ENCODE data around the gene OAF.
A peak's percentile ranks its signal among the peaks of the same experiment; 100 is the strongest.

The OAF gene

DNA sequence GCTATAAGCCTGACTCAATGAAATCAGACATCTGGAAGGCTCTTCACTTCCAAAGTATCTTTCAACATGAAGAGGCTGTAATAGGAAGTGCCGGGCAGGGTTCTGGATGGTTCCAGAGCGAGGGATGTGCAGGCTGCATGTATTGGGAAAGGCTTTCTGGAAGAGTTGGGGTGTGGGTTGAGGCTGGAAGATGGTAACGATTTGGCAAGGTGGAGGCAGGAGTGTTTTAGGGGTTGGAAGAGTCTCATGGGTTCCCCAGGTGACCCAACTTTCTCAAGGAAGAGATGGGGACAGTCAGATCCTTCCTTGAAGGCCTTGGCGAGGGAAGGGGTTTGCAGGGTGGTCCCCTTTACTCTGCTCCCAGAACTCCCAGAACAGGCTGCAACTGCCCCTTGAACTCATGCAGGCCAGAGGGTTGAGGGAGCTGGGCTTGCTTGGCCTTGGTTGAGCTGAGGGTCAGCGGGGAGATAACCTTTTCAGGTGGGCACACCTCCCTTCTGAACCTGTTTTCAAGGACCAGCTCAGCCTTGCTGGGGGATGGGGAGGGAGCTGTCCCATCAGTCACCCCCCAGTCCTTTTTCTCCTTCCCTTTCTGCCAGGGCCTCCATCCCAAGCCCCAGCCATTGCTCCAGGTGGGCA lies 19.7 kb downstream of the OAF start:
- H3K36me3 ChIP-seq (ENCODE audit: insufficient read depth, insufficient read length, low read length): peaks cover 13% of the 10 kb centered on the region
- no peak for TF ChIP-seq ZNF274 (IDR thresholded peaks at IDR 0.05; ENCODE audit: low read depth, low read length)
- TF ChIP-seq SUZ12 (IDR thresholded peaks at IDR 0.05; ENCODE audit: extremely low read depth, insufficient read depth, insufficient read length): no peak
- TF ChIP-seq YY1 (IDR thresholded peaks at IDR 0.05; ENCODE audit: insufficient read depth, insufficient read length): no peak
- DNase-seq (ENCODE audit: low read depth, low spot score): no peak
- no peaks in the 10 kb centered on the region for H3K27me3 ChIP-seq (ENCODE audit: insufficient read depth, insufficient read length)
- no peaks in the 10 kb centered on the region for H3K9me3 ChIP-seq (ENCODE audit: insufficient read depth, low read length)
- peaks cover 1% of the 10 kb centered on the region for H3K4me1 ChIP-seq (ENCODE audit: insufficient read depth, insufficient read length)
- H3K9ac ChIP-seq (ENCODE audit: insufficient read length, low read depth): no peak overlapping the region
- H3K4me3 ChIP-seq (ENCODE audit: insufficient read length, low read depth): no peak overlapping the region

DNA sequence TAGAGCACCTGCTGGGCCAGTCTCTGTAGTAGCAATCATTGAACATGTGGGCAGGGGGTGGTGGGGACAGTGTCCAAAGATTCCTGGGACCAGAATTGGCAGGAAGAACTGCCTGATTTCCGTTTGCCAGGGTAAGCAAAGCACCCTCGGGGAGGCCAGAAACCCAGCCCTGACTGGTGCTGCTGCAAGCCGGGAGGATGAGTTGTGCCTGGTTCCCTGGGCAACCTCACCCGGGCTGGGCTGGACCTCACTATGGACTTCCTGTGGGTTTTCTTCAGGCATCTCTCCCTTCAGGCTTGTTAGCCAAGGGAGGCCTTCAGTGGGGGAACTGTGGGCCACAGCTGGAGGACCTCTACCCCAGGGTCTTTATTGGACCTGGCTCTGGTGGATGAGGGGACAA lies 21.1 kb downstream of the OAF start:
- Histone ChIP-seq H3K9ac (ENCODE audit: insufficient read length, low read depth) (no peak overlapping the region), H3K36me3 (ENCODE audit: insufficient read depth, insufficient read length, low read length) (peaks cover 10% of the 10 kb centered on the region), H3K27me3 (ENCODE audit: insufficient read depth, insufficient read length) (no peaks in the 10 kb centered on the region), H3K4me3 (ENCODE audit: insufficient read length, low read depth) (no peak overlapping the region), H3K4me1 (ENCODE audit: insufficient read depth, insufficient read length) (no peaks in the 10 kb centered on the region), H3K9me3 (ENCODE audit: insufficient read depth, low read length) (no peaks in the 10 kb centered on the region)
- TF ChIP-seq SUZ12 (IDR thresholded peaks at IDR 0.05; ENCODE audit: extremely low read depth, insufficient read depth, insufficient read length) (no peak), ZNF274 (IDR thresholded peaks at IDR 0.05; ENCODE audit: low read depth, low read length) (no peak), YY1 (IDR thresholded peaks at IDR 0.05; ENCODE audit: insufficient read depth, insufficient read length) (no peak)
- DNase-seq (ENCODE audit: low read depth, low spot score): no peak

- Histone ChIP-seq H3K4me1 (ENCODE audit: insufficient read depth, insufficient read length) (no peaks in the 10 kb centered on the region), H3K27me3 (ENCODE audit: insufficient read depth, insufficient read length) (no peaks in the 10 kb centered on the region), H3K36me3 (ENCODE audit: insufficient read depth, insufficient read length, low read length) (peaks cover 2% of the 10 kb centered on the region), H3K9ac (ENCODE audit: insufficient read length, low read depth) (no peak overlapping the region), H3K4me3 (ENCODE audit: insufficient read length, low read depth) (no peak overlapping the region), H3K9me3 (ENCODE audit: insufficient read depth, low read length) (no peaks in the 10 kb centered on the region)
- no peak for DNase-seq (ENCODE audit: low read depth, low spot score)
- TF ChIP-seq SUZ12 (IDR thresholded peaks at IDR 0.05; ENCODE audit: extremely low read depth, insufficient read depth, insufficient read length) (no peak), YY1 (IDR thresholded peaks at IDR 0.05; ENCODE audit: insufficient read depth, insufficient read length) (no peak), ZNF274 (IDR thresholded peaks at IDR 0.05; ENCODE audit: low read depth, low read length) (no peak)
These were observed 22.5 kb downstream of the OAF start for GRCh38 chr11:120233207-120233803.

DNA sequence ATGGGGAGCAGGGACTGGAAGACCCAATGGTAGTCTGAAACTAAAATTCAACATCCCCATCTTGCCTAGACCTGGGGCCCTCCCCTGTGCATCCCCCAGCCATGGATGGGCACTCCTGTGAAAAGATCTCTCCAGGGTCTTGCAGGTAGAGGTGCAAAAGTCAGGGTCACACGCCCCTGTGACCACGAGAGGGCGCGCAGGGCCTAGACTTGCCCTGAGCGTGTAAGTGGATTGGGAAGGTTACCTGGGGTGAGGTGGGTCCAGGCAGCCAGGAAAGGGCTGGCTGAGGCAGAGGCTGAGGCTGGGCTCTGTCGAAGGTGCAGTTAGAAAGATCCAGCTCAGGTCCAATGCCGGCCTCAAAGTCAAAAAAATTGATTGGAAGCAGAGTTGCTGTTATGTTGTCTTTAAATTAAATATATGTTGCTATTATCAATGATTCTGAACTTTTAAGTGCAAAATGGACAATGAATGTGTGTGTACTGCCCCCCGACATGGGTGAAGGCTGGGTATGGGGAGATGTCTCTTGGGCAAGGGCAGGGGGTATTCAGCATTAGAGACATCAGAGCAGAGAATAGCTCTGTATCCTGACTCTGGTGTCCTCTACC lies 24.3 kb downstream of the OAF start:
- peak; percentile 81 for DNase-seq (ENCODE audit: low read depth, low spot score)
- TF ChIP-seq ZNF274 (IDR thresholded peaks at IDR 0.05; ENCODE audit: low read depth, low read length) (no peak), SUZ12 (IDR thresholded peaks at IDR 0.05; ENCODE audit: extremely low read depth, insufficient read depth, insufficient read length) (no peak), YY1 (IDR thresholded peaks at IDR 0.05; ENCODE audit: insufficient read depth, insufficient read length) (no peak)

DNA sequence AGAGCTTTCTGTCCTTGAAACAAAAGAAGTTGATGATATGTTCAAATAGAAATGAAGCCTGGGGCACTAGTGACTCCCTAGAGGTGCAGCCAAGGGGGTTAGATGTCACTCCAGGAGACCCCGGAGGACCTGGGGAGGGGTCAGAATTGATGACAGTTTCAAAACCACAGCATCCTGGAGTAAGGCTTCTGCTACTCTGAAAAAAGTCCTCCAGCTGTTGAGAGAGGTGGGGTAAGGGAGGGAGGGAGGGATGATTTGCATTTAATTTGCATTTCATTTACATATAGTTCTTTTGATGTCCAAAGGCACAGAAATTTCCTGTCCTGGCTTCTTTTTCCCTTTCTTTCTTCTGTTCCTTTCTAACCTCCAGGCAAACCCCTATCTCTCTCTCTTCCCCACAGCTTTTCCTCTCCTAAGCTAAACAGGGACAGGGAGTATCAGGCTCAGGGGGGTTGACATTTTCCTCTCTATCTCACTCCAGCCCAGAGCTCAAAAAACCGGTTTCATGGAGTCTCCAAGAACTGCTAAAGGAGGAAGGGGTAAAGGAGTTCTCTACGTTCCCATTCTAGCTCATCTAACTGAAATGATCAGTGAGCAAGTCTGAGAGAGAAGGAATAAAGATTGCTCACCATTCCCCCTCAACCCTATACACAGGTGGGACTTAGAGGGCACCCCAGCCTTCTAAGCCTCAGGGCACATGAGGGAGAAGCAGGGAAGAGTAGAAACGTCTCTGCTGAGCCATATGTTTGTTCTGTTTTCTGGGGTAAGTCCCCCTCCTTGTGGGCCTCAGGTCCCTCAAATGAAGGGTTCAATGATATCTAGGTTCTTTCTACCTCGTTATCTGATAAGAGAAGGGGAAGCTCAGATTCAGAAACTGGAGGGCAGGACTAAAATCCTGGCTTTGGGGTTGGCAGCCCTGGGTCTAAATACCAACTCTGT lies 25.6 kb downstream of the OAF start:
- Histone ChIP-seq H3K4me3 (ENCODE audit: insufficient read length, low read depth) (no peak overlapping the region), H3K4me1 (ENCODE audit: insufficient read depth, insufficient read length) (no peaks in the 10 kb centered on the region), H3K27me3 (ENCODE audit: insufficient read depth, insufficient read length) (peaks cover 21% of the 10 kb centered on the region), H3K9me3 (ENCODE audit: insufficient read depth, low read length) (no peaks in the 10 kb centered on the region), H3K36me3 (ENCODE audit: insufficient read depth, insufficient read length, low read length) (no peaks in the 10 kb centered on the region), H3K9ac (ENCODE audit: insufficient read length, low read depth) (no peak overlapping the region)
- no peak for TF ChIP-seq SUZ12 (IDR thresholded peaks at IDR 0.05; ENCODE audit: extremely low read depth, insufficient read depth, insufficient read length)
- peak; percentile 39 for DNase-seq (ENCODE audit: low read depth, low spot score)

More for the DNA sequence above, 24.3 kb downstream of the OAF start:
- Histone ChIP-seq H3K4me3 (ENCODE audit: insufficient read length, low read depth) (no peak overlapping the region), H3K4me1 (ENCODE audit: insufficient read depth, insufficient read length) (no peaks in the 10 kb centered on the region), H3K36me3 (ENCODE audit: insufficient read depth, insufficient read length, low read length) (no peaks in the 10 kb centered on the region), H3K9me3 (ENCODE audit: insufficient read depth, low read length) (no peaks in the 10 kb centered on the region), H3K27me3 (ENCODE audit: insufficient read depth, insufficient read length) (peaks cover 11% of the 10 kb centered on the region), H3K9ac (ENCODE audit: insufficient read length, low read depth) (no peak overlapping the region)

GRCh38 chr11:120238968-120239620 lies 28.3 kb downstream of the OAF start:
- Histone ChIP-seq H3K4me1 (ENCODE audit: insufficient read depth, insufficient read length) (no peaks in the 10 kb centered on the region), H3K27me3 (ENCODE audit: insufficient read depth, insufficient read length) (peaks cover 29% of the 10 kb centered on the region), H3K36me3 (ENCODE audit: insufficient read depth, insufficient read length, low read length) (no peaks in the 10 kb centered on the region), H3K4me3 (ENCODE audit: insufficient read length, low read depth) (no peak overlapping the region), H3K9ac (ENCODE audit: insufficient read length, low read depth) (no peak overlapping the region), H3K9me3 (ENCODE audit: insufficient read depth, low read length) (no peaks in the 10 kb centered on the region)
- no peak for DNase-seq (ENCODE audit: low read depth, low spot score)
- TF ChIP-seq SUZ12 (IDR thresholded peaks at IDR 0.05; ENCODE audit: extremely low read depth, insufficient read depth, insufficient read length) (no peak), ZNF274 (IDR thresholded peaks at IDR 0.05; ENCODE audit: low read depth, low read length) (no peak), YY1 (IDR thresholded peaks at IDR 0.05; ENCODE audit: insufficient read depth, insufficient read length) (no peak)
